K562 (cell line): ENCODE results near the gene TFB2M.

Source experiments
- MTF1 ChIP-seq: fragments of 250-450 bp; sonication (Bioruptor Pico); IDR thresholded peaks from 2 replicates; pipeline ENCODE4 v1.9.0; 2021; ENCODE audit warnings: moderate library complexity, mild to moderate bottlenecking, inconsistent platforms, borderline replicate concordance
- NR2C2 ChIP-seq, 2 experiments: fragments of 200-800 bp in 1 of 2; sonication (Bioruptor generic) in 1 of 2; sonication (generic) in 1 of 2; formaldehyde crosslinking in 1 of 2; IDR thresholded peaks; 2 replicates each; pipeline versions ENCODE4 v1.6.1 to v1.8.0; 2016 to 2022; ENCODE audit warnings: mild to moderate bottlenecking in 1 of 2, missing compliant biosample characterization in 1 of 2, missing genetic modification characterization in 1 of 2, missing genetic modification reagents in 1 of 2
- PTBP1 ChIP-seq: fragments of 200-400 bp; formaldehyde crosslinking; IDR thresholded peaks from 2 replicates; pipeline ENCODE4 v1.6.1; 2017; ENCODE audit warnings: low read depth, low read length
- ZNF584 ChIP-seq: fragments of 200-800 bp; sonication (Bioruptor generic); IDR thresholded peaks from 2 replicates; pipeline ENCODE4 v1.6.1; 2016; ENCODE audit warnings: low read depth, mild to moderate bottlenecking, missing genetic modification characterization, missing compliant biosample characterization
- TF ChIP-seq, protein P1 (sequence below), 2 experiments: fragments of 450-650 bp in 1 of 2; sonication (generic) in 1 of 2; formaldehyde crosslinking in 1 of 2; IDR thresholded peaks; 2 replicates each; pipeline versions ENCODE4 v1.7.1 to v1.9.0; 2016 to 2022; ENCODE audit warnings: inconsistent platforms in 1 of 2, mild to moderate bottlenecking in 1 of 2, missing genetic modification reagents in 1 of 2
- TF ChIP-seq, protein P2 (sequence below): sonication (generic); formaldehyde crosslinking; IDR thresholded peaks from 2 replicates; pipeline ENCODE4 v1.8.1; 2023; ENCODE audit warnings: mild to moderate bottlenecking, missing genetic modification reagents
- TF ChIP-seq, protein P3 (sequence below), 3 experiments: IDR thresholded peaks in 2 of 3; conservative IDR thresholded peaks in 1 of 3; 2 replicates each; pipeline ENCODE4 v1.5.1; 2011 to 2012; ENCODE audit warnings: low read length in 3 of 3, mild to moderate bottlenecking in 3 of 3, control low read depth in 2 of 3, improper control_type of control experiment in 1 of 3, inconsistent platforms in 1 of 3, low read depth in 1 of 3, mixed read lengths in 1 of 3, moderate library complexity in 1 of 3; ENCODE audit not compliant: insufficient read depth in 2 of 3

DNA sequence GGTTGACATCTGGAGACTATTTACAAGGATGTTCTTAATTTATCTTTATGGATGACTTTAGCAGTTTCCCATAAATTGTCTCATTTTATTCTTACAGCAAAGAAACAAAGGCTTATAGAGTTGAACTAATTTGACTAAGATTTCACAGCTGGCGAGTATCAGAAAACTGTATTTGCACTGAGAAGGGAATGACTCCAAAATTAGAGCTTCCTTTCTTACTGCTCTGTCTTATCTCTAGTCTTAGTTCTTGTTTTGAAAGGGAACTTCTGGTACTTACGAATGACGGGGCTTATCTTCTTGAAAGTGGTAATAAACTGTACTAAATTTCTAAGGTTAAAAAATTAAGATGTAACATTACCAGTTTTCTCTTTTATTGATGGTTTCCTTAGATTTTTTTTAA is 13.8 kb upstream of the TFB2M start:
- TF ChIP-seq MTF1 (CRISPR knock-in tag) (no peak), NR2C2 (CRISPR knock-in tag; IDR thresholded peaks at IDR 0.05) (no peak), NR2C2 (tag; IDR thresholded peaks at IDR 0.05) (no peak), ZNF584 (CRISPR knock-in tag) (no peak), PTBP1 (no peak)
- TF ChIP-seq, protein P1, sequence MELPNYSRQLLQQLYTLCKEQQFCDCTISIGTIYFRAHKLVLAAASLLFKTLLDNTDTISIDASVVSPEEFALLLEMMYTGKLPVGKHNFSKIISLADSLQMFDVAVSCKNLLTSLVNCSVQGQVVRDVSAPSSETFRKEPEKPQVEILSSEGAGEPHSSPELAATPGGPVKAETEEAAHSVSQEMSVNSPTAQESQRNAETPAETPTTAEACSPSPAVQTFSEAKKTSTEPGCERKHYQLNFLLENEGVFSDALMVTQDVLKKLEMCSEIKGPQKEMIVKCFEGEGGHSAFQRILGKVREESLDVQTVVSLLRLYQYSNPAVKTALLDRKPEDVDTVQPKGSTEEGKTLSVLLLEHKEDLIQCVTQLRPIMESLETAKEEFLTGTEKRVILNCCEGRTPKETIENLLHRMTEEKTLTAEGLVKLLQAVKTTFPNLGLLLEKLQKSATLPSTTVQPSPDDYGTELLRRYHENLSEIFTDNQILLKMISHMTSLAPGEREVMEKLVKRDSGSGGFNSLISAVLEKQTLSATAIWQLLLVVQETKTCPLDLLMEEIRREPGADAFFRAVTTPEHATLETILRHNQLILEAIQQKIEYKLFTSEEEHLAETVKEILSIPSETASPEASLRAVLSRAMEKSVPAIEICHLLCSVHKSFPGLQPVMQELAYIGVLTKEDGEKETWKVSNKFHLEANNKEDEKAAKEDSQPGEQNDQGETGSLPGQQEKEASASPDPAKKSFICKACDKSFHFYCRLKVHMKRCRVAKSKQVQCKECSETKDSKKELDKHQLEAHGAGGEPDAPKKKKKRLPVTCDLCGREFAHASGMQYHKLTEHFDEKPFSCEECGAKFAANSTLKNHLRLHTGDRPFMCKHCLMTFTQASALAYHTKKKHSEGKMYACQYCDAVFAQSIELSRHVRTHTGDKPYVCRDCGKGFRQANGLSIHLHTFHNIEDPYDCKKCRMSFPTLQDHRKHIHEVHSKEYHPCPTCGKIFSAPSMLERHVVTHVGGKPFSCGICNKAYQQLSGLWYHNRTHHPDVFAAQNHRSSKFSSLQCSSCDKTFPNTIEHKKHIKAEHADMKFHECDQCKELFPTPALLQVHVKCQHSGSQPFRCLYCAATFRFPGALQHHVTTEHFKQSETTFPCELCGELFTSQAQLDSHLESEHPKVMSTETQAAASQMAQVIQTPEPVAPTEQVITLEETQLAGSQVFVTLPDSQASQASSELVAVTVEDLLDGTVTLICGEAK (IDR thresholded peaks at IDR 0.05) = no peak
- TF ChIP-seq, protein P1 (CRISPR knock-in tag; IDR thresholded peaks at IDR 0.05) = no peak
- TF ChIP-seq, protein P2, sequence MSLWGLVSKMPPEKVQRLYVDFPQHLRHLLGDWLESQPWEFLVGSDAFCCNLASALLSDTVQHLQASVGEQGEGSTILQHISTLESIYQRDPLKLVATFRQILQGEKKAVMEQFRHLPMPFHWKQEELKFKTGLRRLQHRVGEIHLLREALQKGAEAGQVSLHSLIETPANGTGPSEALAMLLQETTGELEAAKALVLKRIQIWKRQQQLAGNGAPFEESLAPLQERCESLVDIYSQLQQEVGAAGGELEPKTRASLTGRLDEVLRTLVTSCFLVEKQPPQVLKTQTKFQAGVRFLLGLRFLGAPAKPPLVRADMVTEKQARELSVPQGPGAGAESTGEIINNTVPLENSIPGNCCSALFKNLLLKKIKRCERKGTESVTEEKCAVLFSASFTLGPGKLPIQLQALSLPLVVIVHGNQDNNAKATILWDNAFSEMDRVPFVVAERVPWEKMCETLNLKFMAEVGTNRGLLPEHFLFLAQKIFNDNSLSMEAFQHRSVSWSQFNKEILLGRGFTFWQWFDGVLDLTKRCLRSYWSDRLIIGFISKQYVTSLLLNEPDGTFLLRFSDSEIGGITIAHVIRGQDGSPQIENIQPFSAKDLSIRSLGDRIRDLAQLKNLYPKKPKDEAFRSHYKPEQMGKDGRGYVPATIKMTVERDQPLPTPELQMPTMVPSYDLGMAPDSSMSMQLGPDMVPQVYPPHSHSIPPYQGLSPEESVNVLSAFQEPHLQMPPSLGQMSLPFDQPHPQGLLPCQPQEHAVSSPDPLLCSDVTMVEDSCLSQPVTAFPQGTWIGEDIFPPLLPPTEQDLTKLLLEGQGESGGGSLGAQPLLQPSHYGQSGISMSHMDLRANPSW (CRISPR knock-in tag) = no peak
- TF ChIP-seq, protein P3, sequence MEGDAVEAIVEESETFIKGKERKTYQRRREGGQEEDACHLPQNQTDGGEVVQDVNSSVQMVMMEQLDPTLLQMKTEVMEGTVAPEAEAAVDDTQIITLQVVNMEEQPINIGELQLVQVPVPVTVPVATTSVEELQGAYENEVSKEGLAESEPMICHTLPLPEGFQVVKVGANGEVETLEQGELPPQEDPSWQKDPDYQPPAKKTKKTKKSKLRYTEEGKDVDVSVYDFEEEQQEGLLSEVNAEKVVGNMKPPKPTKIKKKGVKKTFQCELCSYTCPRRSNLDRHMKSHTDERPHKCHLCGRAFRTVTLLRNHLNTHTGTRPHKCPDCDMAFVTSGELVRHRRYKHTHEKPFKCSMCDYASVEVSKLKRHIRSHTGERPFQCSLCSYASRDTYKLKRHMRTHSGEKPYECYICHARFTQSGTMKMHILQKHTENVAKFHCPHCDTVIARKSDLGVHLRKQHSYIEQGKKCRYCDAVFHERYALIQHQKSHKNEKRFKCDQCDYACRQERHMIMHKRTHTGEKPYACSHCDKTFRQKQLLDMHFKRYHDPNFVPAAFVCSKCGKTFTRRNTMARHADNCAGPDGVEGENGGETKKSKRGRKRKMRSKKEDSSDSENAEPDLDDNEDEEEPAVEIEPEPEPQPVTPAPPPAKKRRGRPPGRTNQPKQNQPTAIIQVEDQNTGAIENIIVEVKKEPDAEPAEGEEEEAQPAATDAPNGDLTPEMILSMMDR (IDR thresholded peaks at IDR 0.05 in 2 of 3, conservative IDR thresholded peaks at IDR 0.05 in 1 of 3; ENCODE audit: insufficient read depth in 2 of 3, low read depth in 1 of 3, low read length in 3 of 3) = no peak
